ENCODE measurements around the gene WWTR1.
A peak's percentile ranks its signal among the peaks of the same experiment; 100 is the strongest.

Gene WWTR1

DNA sequence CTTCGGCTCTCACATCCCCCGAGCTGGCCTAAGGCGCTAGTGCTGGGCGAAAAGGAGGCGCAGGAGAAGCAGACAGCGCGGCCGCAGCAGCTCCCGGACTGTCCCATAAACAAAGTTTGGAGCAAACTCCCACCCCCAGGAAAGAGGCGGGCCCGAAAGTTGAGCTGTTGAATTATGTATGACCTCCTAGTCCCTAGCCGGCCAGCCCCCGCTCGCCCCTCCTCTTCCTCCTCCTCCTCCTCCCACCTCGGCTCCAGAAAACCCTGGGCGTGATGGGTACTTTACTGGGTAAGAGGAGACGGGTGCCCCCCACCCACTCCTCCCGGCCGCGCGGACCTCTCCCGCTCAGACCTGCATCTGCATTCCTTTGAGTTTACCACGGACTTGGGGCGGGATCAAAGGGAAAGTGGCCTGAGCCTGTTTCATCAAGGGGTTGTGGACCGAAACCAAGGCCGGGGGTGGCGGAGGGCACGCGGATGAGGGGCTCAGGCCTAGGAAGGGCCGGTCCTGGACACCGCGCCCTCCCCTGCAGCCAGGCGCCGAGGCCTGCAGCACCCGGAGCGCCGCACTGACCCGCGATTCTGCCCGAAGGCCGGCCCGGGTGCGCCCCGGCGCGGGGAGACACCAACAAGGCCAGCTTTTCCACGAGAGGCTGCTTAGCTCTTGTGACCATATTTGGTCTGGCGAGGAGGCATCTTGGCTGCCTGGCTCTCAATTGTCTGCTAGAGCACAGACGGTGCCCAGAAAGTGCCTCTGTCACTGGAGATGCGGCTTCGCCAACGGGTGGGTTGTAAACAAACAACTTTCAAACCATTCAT is at the start of gene WWTR1:
Gene WWTR1, minus strand, starts transcription at position 100 of the 818 bp plus-strand sequence. CDS start 719 bp downstream, outside the sequence.
- peak; percentile 23 for DNase-seq

DNA sequence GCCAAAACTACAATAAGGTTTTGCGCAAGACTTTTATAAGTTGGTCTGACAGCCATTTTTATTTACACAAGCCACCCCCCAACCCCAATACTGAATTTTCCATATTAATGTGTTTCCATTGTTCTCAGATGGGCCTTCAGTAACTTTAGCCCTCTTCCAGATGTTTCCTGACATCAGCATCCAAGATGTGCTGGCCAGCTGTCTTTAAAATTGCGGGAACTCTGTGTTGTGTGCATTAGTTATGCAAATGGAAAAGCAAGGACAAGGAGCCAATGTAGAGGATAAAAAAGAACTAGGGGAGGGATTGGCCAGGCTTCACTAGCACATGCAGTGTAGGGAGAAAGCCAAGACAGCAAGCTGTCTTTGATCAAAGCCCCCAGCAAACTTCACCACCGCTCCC is 49.1 kb upstream of the WWTR1 start:
- DNase-seq: no peak

DNA sequence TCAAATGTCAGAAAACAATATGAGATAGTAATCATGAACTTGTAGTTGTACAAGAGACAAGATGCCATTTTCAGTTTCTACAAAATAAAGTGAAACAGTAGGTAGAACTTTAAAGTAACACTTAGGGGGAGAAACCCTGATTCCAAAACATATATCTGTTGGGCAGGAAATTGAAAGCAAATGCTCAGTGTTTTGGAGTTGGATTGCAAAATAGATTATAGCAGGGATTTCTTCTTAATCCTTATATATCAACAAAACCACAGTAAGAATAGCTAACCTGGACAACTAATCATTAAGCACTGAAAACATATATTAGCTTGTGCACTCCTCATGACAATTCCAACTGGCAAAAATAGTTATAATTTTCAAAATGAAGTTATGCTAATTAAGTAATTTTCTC is 47.6 kb upstream of the WWTR1 start:
- DNase-seq: no peak

DNA sequence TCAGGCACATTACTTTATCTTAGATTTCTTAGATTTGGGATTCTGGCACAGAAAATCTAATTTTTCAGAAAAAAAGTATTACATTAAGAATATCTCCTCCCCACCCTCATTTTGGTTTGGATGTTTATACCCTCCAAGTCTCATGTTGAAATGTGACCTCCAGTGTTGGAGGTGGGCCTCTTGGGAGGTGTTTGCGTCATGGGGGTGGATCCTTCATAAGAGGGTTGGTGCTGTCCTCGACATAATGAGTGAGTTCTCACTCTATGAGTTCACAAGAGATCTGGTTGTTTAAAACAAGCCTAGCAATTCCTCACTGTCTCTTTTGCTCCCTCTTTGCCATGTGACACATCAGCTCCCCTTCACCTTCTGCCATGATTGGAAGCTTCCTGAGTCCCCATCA is 45.6 kb upstream of the WWTR1 start:
- no peak for DNase-seq

DNA sequence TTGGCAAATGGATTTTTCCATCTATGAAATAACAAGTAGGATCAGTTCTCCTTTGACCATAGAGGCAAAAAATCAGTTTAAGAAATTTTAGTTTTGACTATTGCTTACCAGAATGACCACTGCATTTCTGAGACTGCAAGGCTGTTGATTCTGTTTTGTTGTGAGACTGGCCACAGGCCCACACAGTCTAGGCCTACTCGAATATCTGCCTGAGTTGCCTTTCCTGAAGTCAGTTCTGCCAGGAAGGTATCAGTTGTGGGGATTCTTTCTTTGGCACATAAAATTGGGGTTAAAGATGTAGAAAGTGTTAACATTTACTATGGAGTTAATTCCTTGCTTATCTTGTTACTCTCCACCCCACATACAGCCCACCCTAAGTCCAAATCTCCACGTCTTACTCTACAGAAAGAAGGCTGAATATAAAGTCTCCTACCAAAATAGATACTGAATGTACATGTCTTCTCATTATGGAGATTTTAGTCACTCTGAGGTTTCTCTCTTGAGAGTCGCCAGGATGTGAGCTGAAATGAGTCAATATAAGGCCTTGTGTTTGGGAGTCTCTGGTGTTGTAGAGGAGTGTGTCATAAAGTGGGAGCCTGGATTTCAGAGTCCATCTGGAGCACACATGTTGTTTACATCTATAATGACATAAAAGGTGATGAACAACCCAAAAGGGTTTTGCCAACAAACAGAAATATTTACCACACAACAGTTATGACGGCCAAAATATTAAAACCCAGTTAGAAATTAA is 45.0 kb upstream of the WWTR1 start:
- DNase-seq: no peak

DNA sequence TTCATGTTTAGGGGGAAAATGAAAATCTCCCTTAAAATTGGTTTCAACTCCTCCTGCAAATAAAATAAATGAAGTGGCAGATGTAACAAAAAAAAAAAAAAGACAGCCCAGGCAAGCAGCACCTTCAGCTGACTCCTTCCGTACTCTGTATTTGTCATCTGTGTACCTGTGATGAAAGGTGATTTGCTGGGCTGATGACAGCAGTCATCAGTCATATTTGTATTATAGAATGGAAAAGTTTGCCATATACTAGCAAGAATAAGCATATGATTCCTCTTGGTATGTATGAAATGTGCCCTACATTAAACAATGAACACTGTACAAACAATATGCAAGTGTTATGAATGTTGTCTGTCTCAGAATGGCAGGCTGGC is 44.1 kb upstream of the WWTR1 start:
- no peak for DNase-seq

DNA sequence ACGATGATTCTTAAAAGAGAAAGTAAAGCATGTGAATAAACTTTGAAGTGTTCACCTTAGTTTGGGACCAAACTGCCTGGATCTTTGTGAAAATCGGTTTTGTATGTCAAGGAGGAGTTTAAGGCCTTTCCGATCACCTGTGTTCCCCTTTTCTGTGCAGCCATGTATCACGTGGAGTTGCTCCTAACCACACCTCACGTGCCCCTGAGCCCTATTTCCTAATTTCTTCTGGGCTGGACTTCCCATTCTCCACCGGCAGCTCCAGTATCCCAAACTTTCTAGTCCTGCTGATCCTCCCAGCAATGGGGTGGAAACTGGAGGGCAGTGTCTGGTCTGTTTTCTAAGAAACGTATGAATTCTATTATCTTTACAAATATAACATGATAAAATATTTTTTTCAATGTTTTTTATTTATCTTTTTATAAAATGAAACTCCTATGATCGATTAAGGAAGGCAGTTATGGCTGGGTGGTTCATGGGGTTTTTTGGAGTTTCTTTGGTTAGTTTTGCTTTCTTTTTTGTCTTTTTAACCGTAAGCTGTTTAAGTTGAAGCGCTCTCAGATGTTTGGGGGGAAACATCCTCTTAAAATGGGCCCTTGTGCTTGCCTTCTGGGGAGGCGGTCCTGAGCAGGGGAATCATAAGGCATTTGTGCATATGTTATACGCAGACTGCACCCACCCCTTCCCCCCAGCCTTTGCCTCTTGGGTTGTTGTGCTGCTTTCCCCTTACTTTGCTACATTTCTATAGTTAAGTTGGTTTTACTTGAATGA is 43.6 kb upstream of the WWTR1 start:
- DNase-seq: no peak

DNA sequence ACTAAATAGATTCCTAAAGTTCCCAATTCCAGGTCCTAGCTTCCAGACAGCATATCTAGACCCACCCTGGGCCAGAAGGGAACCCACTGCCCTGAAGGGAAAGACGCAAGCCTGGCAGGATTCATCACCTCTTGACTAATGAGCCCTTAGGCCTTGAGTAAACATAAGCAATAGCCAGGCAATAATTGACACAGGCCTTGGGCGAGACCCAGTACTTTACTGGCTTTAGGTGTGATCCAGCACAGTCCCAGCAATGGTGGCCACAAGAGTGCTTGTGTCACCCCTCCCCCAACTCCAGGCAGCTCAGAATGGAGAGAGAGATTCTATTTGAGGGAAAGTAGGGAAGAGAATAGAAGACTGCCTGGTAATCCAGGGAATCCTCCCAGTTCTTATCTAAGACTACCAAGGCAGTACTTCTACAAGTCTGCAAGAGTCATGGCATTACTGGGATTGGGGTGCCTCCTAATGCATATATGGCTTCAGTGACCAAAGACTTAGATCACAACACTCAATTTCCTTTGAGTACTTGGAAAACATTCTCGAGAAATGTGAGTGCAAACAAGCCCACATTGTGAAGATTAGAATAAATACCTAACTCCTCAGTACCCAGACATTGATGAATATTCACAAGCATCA is 30.4 kb upstream of the WWTR1 start:
- DNase-seq: no peak

DNA sequence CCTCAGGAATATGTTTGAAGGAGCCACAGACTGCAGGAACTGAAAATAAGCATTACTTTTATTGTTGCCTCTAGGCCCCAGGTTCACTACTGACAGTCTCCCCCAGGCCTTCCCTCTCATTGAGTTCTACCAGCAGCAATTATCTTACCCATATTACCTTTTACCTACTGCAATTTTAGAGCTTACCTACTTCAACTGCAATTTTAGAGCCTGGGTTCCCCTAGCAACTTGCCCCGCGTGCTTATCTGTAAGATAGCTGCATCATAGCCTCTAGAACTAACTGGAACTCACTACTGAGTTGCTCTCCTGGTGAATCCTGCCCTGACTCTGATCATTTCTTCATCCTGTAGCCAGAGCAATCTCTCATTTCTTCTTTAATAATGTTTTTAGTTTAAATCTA is 29.2 kb upstream of the WWTR1 start:
- no peak for DNase-seq

DNA sequence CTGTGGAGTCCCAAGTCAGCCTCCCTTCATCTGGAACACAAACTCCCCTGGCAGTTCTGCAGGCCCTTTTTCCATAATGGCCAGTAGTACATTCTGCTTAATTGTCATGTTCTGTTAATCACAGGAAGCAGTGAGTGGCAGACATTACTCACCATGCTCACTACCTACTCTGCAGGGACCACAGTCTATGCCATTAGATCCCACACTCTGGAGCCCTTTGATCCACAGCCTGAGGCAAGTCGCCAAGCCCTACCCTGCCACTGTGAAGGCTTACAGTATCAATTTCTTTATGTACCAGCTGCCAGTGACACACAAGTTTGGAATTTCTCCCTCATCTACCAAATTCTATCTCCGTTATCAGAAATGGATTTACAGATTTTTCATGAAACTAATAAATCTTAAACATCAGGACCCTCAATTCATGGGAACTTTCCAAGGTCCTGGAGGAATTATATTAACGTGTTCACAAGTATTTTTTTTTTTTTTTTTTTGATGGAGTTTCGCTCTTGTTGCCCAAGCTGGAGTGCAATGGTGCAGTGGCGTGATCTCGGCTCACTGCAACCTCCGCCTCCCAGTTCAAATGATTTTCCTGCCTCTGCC is 20.6 kb upstream of the WWTR1 start:
- no peak for DNase-seq

DNA sequence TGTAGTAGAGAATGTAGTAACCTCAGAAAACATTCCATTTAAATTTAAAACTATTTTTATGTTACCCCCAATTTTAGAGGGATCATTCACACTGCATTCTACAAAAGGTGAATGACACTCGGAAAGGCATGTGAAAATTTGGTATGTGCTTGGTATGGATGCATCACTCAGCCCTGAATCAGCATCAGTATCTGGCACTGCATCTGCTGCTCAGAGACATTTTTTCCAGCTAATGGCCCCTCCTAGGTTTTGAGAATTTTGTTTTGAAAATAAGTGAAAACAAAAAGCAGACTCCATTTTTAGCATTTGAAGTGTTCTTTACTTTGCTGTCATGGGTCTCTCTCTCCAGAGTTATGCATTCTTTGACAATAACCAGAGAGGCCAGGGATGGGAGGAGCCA is 15.6 kb upstream of the WWTR1 start:
- no peak for DNase-seq

DNA sequence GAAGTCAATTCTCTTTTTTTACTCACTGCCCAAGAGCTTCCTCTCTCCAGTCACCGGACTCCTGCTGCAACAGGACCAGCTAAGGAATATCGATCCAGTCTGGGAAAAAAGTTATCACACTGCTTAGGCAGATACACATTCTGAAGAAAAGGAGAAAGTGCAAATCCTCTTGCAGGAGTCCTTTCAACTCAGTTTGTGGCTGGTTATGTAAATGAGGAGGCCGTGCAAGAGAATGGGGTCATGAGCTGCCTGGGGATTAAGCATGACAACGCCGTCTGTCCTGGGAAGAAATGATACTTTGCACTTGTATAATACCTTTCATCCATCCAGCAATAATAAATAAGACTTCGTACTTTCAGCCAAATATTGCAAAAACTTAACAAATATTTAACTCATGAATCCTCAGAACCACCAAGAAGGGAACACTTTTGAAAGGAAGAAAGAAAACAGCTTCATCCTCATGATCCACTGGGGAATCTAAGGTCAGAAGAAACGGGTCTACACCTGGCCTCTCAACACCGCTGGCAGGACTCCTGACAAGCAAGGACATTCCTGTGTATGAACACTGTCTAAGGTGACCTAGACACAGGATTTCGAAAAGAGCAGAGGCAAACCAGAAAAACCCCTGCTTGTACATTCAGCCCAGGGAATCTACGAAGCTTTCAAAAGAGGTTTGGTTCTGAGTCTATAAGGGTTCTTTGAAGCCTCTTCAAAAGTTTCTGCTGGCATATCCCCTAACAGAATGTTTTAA is 13.1 kb upstream of the WWTR1 start:
- DNase-seq: no peak

DNA sequence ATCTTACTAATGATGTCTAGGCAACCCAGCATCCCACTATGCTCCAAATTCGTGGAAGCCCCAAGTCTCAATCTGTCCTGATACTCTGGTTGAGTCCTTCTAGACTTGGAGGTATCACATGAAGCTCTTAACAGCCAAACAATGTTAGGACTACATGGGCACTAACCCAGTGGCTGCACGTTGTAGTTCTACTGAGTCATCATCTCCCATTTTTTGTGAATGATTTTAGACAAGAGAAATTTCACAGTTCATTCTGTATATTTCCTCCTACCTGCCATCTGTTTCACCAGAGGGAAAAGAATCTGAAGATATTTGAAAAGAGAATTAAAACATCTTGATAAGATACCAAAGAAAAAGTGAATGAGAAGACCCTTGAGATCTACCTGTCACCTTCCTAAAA is 9.8 kb upstream of the WWTR1 start:
- no peak for DNase-seq

DNA sequence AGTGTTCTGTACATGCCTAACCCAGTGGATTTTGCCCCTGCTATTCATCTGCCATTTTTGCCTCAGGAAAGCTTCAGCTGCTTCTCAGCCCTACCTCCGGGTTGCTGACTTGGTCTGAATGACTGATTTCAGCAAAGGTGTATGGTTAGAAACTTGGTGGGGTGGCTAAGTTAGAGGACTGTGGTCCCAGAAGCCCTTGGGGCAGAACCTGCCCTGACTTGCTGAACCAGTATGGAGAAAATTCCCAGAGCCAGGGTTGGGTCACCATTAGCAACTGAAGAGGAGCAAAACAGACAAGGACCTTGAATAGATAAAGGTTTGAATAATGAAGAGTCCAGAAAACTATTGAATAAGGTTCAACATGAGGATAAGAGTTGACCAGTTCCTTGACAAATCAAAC is 6.1 kb upstream of the WWTR1 start:
- DNase-seq: no peak

DNA sequence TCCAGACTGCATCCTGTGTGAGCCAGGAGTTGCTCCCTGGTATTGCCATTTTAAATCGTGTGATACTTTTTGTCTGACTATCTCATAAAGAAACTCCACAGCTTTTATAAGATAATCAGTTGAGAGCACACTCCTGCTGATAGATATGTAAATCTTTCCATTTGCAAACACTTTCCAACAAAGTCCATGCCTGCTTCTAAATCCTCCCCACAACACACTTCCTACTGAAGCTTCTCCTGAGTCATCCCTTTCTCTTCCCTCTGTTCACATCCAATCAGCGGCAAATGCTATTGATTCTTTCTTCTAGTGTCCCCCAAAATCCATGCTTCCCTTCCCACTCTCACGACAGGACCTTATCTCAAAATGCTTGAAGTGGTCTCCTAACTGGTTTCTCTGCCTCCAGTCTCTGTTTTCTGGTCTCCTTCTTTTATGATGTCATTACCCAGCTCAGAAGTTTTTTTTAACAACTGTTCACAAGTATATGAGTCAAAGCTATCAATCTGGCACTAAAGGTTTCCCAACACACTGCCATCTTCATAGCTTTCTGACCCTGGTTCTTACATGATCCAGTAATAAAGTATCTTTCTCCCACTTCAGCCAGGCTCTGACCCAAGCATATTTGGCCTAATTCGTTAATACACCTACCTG is 4.5 kb upstream of the WWTR1 start:
- no peak for DNase-seq

DNA sequence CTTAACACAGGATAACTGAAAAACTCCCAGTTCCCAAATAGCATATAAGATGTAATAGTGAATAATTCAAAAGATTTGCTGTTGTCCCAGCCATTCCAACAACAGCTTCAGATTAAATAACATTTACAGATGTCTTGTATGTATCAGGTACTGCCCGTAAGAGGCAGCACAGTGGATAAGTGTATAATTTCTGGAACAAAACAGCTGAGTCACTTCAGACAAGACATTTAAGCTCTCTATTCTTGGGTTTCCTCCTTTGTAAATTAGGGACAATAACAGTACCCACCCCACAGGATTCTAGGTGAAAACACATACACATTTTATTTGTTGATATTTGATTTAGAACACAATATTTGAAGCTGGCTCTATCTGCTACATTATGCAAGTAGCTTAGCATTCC is 2.6 kb upstream of the WWTR1 start:
- DNase-seq: no peak

DNA sequence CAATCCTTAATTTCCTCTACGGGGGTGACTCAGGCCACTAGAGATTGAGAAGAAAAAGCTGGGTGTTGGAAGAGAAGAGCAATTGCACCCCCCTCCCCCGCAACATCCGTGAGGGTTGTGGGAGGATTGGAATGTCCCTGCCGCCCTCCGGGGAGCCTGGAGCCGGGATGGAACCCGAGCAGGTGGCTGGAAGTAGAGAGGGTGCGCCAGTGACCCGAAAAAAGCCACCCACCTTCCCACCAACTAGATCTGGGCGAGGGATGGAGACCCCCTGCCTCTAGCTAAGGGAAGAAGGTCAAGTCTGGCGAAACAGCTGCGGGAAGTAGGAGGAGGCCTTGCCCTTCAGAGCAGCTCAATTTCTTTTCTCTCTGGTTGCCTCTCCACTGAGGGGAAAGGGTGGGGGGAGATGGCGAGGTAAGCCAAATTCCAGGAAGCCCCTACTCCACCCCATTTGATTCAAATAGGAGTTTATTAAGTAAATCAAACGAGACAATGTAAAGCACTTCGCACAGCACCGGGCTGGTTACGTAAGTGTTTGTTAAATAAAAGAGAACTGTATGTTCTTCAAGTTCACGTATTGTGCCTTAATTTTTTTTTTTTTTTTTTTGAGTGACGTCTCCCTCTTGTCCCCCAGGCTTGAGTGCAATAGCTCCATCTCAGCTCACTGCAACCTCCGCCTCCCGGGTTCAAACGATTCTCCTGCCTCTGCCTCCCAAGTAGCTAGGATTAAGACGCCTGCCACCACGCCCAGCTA is 1.1 kb upstream of the WWTR1 start:
- DNase-seq: no peak

DNA sequence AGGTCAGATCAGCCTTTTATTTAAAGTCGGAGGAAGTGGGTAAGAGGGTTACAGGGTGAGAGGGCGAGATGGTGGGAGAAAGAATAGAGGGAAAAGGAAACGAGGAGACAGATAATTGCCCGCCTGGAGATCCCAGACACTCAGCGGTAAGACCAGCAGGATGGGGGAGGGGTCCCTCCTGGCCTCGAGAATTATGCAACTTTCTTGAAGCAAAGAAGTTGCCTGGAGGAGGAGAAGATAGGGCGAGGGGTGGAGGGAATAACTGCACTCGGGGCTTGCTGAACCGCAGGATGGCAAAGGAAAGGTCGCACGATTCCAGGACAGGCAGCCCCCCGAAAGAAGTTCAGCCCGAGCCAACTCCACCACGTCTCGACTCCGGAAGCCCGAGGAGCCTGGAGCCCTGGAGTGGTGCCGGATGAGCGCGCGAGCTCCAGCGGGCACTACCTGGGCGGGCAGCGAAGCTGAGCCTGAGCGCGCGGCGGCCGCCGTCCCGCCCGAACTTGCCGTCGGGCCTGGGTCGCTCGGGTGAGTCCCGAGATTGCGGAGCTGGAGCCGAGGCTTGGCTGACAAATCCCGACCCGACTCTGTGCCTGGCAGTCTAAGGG is 402 bp downstream of the WWTR1 start:
- no peak for DNase-seq

DNA sequence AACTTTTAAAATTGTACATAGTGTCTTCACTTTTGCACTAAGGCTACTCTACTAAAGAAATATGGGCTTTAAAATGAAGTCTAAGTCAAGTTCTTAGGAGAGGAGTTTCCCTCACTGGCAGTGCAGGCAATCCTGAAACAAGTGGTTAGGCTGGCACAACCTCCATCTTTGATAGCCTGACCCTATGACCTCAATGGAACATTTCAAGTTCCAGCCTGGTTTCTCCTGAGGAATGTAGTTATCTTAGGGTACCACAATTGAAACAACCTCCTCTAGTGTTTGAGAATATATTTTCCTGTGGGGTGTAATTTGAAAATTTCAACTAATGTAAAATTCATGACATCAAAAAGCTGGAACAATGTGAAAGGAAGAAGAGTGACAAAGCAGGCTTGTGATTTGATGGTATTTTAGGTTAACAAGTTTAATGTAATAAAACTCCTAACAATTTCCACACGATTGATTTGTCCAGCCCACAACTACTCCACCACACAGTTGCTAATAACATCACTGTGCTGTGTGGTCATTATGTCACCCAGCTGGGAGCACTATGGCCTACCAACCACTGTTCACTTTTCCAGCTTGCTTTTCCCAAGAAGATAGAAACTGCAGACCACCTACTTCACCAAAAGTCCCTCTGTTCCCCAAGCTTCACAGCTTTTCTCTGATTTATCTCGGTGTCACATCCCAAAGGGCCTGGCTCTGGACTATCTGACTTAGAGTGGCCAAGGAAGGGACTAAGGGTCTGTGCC is 1.8 kb downstream of the WWTR1 start:
- no peak for DNase-seq

DNA sequence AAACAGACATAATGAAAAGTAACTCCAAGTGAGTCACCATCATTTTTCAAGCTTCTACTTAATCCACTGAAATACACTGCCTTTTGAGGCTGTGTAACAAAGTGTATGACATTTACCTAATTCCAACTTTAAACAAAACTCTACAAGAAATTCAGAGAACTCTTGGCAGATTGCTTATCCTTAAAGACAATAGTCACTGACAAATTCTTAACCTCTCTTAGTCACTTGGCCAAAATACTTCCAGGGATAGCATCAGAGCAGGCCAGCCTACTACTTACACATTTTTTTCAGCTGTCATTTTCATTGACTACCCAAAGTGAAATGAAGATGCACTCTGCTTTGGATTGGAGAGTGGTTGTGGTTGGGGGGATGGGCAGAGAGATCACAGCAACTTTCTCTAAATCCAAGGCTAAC is 3.6 kb downstream of the WWTR1 start:
- no peak for DNase-seq

All from activated CD8-positive, alpha-beta memory T cell treated with anti-CD3 and anti-CD28 coated beads, Interleukin-2, amount 50 U/mL, for 4 hours (primary cell).